SK-N-SH (cell line): ENCODE measurements around the gene HOXC10. TPM values are rescaled to one million over a fixed set of nuclear protein-coding genes. Genes with fewer than 3 reads are reported as not detected.

Experiments
- CTCF ChIA-PET: fragments of 300-600, 350-600 bp; formaldehyde crosslinking; extraction: SDS; loops from one replicate; lab custom pipeline; 2021; lab: Yijun Ruan, JAX
- POLR2A ChIA-PET: fragments of 350-600 bp; sonication (Branson Sonifier 250); formaldehyde crosslinking; extraction: SDS; loops from one replicate; lab custom pipeline; 2020; ENCODE audit warnings: antibody characterized with exemption, inconsistent platforms; lab: Yijun Ruan, JAX
- DNase-seq: peaks from one replicate; pipeline ENCODE4 v3.0.0; 2012
- H2AFZ ChIP-seq: fragments of 200-600 bp; sonication (generic); 2 replicates; pipeline ENCODE4 v1.8.1; 2016; ENCODE audit warnings: antibody characterized with exemption, mild to moderate bottlenecking, low read depth
- H3F3A ChIP-seq: fragments of 200-600 bp; sonication (generic); replicated peaks from 2 replicates; pipeline ENCODE3; 2016; ENCODE audit warnings: antibody characterized with exemption, mild to moderate bottlenecking; ENCODE audit not compliant: insufficient read depth
- H3K27ac ChIP-seq, 2 experiments: fragments of 200-500 bp in 1 of 2; fragments of 200-600 bp in 1 of 2; sonication (Bioruptor generic) in 1 of 2; sonication (generic), shearing (Covaris generic) in 1 of 2; 2 replicates each; pipeline versions ENCODE4 v1.5.1 to v1.6.1; 2014 to 2016; ENCODE audit warnings: low read depth in 2 of 2, inconsistent platforms in 1 of 2, low read length in 1 of 2, mild to moderate bottlenecking in 1 of 2, mixed read lengths in 1 of 2
- H3K27me3 ChIP-seq: fragments of 200-600 bp; sonication (generic), shearing (Covaris generic); 2 replicates; pipeline ENCODE4 v1.6.1; 2016; ENCODE audit warnings: mixed run types; ENCODE audit not compliant: insufficient read depth
- H3K36me3 ChIP-seq, 2 experiments: fragments of 200-500 bp in 1 of 2; fragments of 200-600 bp in 1 of 2; sonication (Bioruptor generic) in 1 of 2; sonication (generic) in 1 of 2; replicated peaks in 1 of 2; 2 replicates each; pipeline versions ENCODE3 to v1.5.1; 2014 to 2016; ENCODE audit warnings: low read length in 1 of 2, mild to moderate bottlenecking in 1 of 2; ENCODE audit not compliant: insufficient read depth in 2 of 2, control insufficient read depth in 1 of 2
- H3K4me1 ChIP-seq, 2 experiments: fragments of 200-500 bp in 1 of 2; fragments of 200-600 bp in 1 of 2; sonication (Bioruptor generic) in 1 of 2; sonication (generic), shearing (Covaris generic) in 1 of 2; 2 replicates each; pipeline versions ENCODE4 v1.5.1 to v1.6.1; 2014 to 2016; ENCODE audit warnings: low read depth in 1 of 2, low read length in 1 of 2, mixed run types in 1 of 2; ENCODE audit not compliant: insufficient read depth in 2 of 2, control insufficient read depth in 1 of 2
- H3K4me2 ChIP-seq: fragments of 200-600 bp; sonication (generic), shearing (Covaris generic); 2 replicates; pipeline ENCODE4 v1.6.1; 2017; ENCODE audit warnings: mixed run types
- H3K4me3 ChIP-seq, 2 experiments: fragments of 200-500 bp in 1 of 2; fragments of 200-600 bp in 1 of 2; sonication (Bioruptor generic) in 1 of 2; sonication (generic), shearing (Covaris generic) in 1 of 2; 2 replicates each; pipeline versions ENCODE4 v1.5.1 to v1.8.1; 2014 to 2016; ENCODE audit warnings: low read depth in 2 of 2, inconsistent platforms in 1 of 2, low read length in 1 of 2, mild to moderate bottlenecking in 1 of 2, mixed read lengths in 1 of 2, moderate library complexity in 1 of 2
- H3K79me2 ChIP-seq: fragments of 200-600 bp; sonication (generic); 2 replicates; pipeline ENCODE4 v1.8.1; 2017; ENCODE audit warnings: mild to moderate bottlenecking; ENCODE audit not compliant: insufficient read depth
- H3K9ac ChIP-seq: fragments of 200-600 bp; sonication (generic); 2 replicates; pipeline ENCODE4 v1.6.1; 2017; ENCODE audit warnings: mixed run types
- H3K9me2 ChIP-seq: fragments of 200-600 bp; sonication (generic); 2 replicates; pipeline ENCODE4 v1.6.1; 2017; ENCODE audit warnings: mixed run types
- H3K9me3 ChIP-seq: fragments of 200-600 bp; sonication (generic); 2 replicates; pipeline ENCODE4 v1.6.1; 2017; ENCODE audit warnings: mixed run types, mild to moderate bottlenecking, moderate library complexity
- H4K20me1 ChIP-seq: fragments of 200-600 bp; sonication (generic); 2 replicates; pipeline ENCODE4 v1.6.1; 2017; ENCODE audit warnings: mild to moderate bottlenecking, mixed run types; ENCODE audit not compliant: insufficient read depth
- IRF3 ChIP-seq: fragments of 150-350 bp; IDR thresholded peaks from 2 replicates; pipeline ENCODE4 v1.6.1; 2016; ENCODE audit warnings: mild to moderate bottlenecking, low read depth, low read length
- REST ChIP-seq: IDR thresholded peaks from 2 replicates; pipeline ENCODE4 v1.6.1; 2012; ENCODE audit warnings: mild to moderate bottlenecking, low read depth, low read length, moderate library complexity
- TAF1 ChIP-seq: IDR thresholded peaks from 2 replicates; pipeline ENCODE4 v1.6.1; 2012; ENCODE audit warnings: low read depth, mild to moderate bottlenecking, low read length, moderate library complexity, borderline replicate concordance
- WGBS: methylation state at CpG from one replicate; pipeline ENCODE4 v1.1.6; 2017; ENCODE audit warnings: low lambda C conversion rate; 5-methylcytosine and 5-hydroxymethylcytosine counted together
- polyA plus RNA-seq, 3 experiments: library from polyadenylated mRNA; depleted of rRNA; stranded (reverse); fragments of >200 nt; gene quantifications; 2 replicates each; pipeline ENCODE4 v1.2.3, GENCODE V29; 2012

The HOXC10 gene
- polyA plus RNA-seq, 1 of the 3 experiments (the other 2 are of a cell fraction): 0.03 TPM

- H3K9ac ChIP-seq: no peak overlapping the region
- 94% methylated on average over 49 of the region's 53 CpGs for WGBS
- POLR2A ChIA-PET: no interaction called here
Measured at GRCh38 chr12:54029529-54030441, 44.8 kb downstream of the HOXC10 start.

More at GRCh38 chr12:54029529-54030441, 44.8 kb downstream of the HOXC10 start:
- Histone ChIP-seq H4K20me1 (no peaks in the 10 kb centered on the region), H3K27me3 (no peaks in the 10 kb centered on the region), H3K27ac (no peak overlapping the region; a peak in 1 of 4 replicates), H3K9me3 (no peaks in the 10 kb centered on the region), H3F3A (peaks cover 4% of the 10 kb centered on the region), H3K4me2 (no peak overlapping the region), H3K4me3 (peak overlapping the region in 1 of 2 experiments; percentile 19; a peak in 1 of 4 replicates), H3K9me2 (no peaks in the 10 kb centered on the region), H3K79me2 (no peaks in the 10 kb centered on the region), H3K36me3 (no peaks in the 10 kb centered on the region), H3K4me1 (peaks cover 0 to 28% of the 10 kb centered on the region in 2 experiments; a peak in 1 of 4 replicates), H2AFZ (no peak overlapping the region)
- no peak for DNase-seq
- TF ChIP-seq IRF3 (no peak), TAF1 (no peak), REST (no peak)
- CTCF ChIA-PET: interaction anchor here (0.7 to 23.2 kb wide), 10 partner anchors 13 to 189 kb away, joined by 3 to 548 read pairs (median 25); partner anchors contain the start of genes HOXC10, HOXC4, HOXC8 and SMUG1
